ENCODE data around the gene GRPEL2.

The GRPEL2 gene

DNA sequence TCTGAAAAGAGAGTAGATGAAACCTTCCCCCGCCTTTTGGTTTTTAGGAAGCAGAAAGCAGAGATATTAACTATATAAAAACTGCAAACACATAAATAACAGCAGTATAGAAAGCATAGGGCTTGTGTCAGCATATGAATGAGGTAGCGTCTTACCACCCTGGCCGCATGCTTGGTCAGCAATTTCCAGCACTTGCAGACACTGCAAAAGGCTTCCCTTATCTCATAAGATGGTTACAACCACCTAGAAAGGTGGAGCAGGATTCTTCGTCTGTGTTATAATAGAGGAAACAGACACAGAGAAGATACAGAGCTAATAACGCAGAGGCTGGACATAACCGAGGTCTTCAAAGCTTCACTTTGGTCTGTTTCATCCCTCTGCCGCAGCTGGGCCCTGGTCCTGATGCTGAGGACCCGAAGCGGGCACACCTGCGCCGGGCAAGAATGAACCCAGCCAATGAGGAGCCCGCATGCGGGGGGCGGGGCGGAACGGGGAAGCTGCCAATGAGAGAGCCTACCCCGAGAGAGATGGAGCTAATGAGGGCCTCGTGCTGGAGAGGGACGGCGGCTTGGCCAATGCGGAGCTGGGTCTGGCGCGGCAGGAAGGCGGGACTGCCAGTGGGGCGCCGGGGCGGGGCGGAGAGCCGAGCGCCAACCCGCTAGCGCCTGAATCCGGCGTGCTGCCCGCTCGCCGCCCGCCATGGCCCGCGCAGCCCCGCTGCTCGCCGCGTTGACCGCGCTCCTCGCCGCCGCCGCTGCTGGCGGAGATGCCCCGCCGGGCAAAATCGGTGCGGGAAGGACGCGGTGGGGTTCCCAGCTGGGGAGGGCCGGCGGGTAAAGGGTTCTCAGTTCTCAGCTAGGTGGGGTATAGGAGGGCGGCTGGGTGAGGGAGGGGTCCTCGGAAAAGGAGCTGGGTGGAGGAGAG, 12.3 kb downstream of the GRPEL2 start, which contains the start of gene PCYOX1L:
TSS of gene PCYOX1L (plus strand) at position 677 of the 924 bp plus-strand sequence. CDS start at position 700, 23 bp downstream.
- peaks cover 8% of the 10 kb centered on the region for H3K79me2 ChIP-seq (ENCODE audit: insufficient read depth, low read length)
- DNase-seq (peak; percentile 92), ATAC-seq (ENCODE audit: insufficient read depth, low read depth) (peak; percentile 99)
- peak within 1 kb of the TSS; percentile 64 for H3K27ac ChIP-seq (ENCODE audit: low read length)
- H3K4me2 ChIP-seq (ENCODE audit: insufficient read depth, low read length): peak within 1 kb of the TSS; percentile 84
- no peaks in the 10 kb centered on the region for H3K27me3 ChIP-seq (ENCODE audit: insufficient read depth, low read length, poor library complexity)
- H3K36me3 ChIP-seq (ENCODE audit: insufficient read depth, low read length): no peaks in the 10 kb centered on the region; the same call in 1 of the 2 replicates
- peaks cover 36% of the 10 kb centered on the region for H3K4me1 ChIP-seq (ENCODE audit: insufficient read depth, low read length)
- no peaks in the 10 kb centered on the region for H3K9me3 ChIP-seq (ENCODE audit: insufficient read depth, low read length, severe bottlenecking)
- TF ChIP-seq, protein P1, sequence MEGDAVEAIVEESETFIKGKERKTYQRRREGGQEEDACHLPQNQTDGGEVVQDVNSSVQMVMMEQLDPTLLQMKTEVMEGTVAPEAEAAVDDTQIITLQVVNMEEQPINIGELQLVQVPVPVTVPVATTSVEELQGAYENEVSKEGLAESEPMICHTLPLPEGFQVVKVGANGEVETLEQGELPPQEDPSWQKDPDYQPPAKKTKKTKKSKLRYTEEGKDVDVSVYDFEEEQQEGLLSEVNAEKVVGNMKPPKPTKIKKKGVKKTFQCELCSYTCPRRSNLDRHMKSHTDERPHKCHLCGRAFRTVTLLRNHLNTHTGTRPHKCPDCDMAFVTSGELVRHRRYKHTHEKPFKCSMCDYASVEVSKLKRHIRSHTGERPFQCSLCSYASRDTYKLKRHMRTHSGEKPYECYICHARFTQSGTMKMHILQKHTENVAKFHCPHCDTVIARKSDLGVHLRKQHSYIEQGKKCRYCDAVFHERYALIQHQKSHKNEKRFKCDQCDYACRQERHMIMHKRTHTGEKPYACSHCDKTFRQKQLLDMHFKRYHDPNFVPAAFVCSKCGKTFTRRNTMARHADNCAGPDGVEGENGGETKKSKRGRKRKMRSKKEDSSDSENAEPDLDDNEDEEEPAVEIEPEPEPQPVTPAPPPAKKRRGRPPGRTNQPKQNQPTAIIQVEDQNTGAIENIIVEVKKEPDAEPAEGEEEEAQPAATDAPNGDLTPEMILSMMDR (IDR thresholded peaks at IDR 0.05; ENCODE audit: borderline replicate concordance, extremely low read depth, low read length, poor library complexity, severe bottlenecking): no peak
- TF ChIP-seq EZH2 (IDR thresholded peaks at IDR 0.05; ENCODE audit: borderline replicate concordance, low read depth, low read length, severe bottlenecking): no peak
- H4K20me1 ChIP-seq (ENCODE audit: insufficient read depth, low read length): no peaks in the 10 kb centered on the region; the same call in 1 of the 2 replicates
- peak within 1 kb of the TSS; percentile 96 for H2AFZ ChIP-seq (ENCODE audit: low read depth, low read length)
- H3K4me3 ChIP-seq (ENCODE audit: low read depth in 1 of 2, low read length in 2 of 2): peak within 1 kb of the TSS; percentile 75 to 92
- H3K9ac ChIP-seq (ENCODE audit: low read depth, low read length): peak within 1 kb of the TSS; percentile 85

DNA sequence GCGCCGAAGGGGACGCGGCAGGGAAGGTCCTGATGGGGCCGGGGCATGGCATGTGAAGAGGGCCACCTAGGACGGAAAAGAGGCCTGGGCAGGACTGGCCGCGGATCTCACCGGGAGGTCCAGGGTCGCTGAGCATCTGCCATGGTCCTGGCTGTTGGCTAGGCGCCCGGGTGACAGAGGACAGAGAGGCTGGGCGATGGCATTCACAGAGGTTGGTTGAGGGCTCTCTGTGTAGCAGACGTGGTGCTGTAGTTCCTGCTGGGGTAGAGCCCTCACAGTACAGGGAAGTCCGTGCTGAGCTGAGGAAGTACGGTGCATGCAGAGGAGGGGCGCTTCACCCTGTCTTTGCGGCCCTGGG, 13.0 kb downstream of the GRPEL2 start:
- Histone ChIP-seq H2AFZ (ENCODE audit: low read depth, low read length) (peak overlapping the region; percentile 96), H3K4me2 (ENCODE audit: insufficient read depth, low read length) (peak overlapping the region; percentile 84), H3K36me3 (ENCODE audit: insufficient read depth, low read length) (no peaks in the 10 kb centered on the region; the same call in 1 of the 2 replicates), H3K27ac (ENCODE audit: low read length) (peak overlapping the region; percentile 64), H4K20me1 (ENCODE audit: insufficient read depth, low read length) (no peaks in the 10 kb centered on the region; the same call in 1 of the 2 replicates), H3K9me3 (ENCODE audit: insufficient read depth, low read length, severe bottlenecking) (no peaks in the 10 kb centered on the region), H3K27me3 (ENCODE audit: insufficient read depth, low read length, poor library complexity) (no peaks in the 10 kb centered on the region), H3K4me1 (ENCODE audit: insufficient read depth, low read length) (peaks cover 36% of the 10 kb centered on the region), H3K9ac (ENCODE audit: low read depth, low read length) (peak overlapping the region; percentile 85), H3K4me3 (ENCODE audit: low read depth in 1 of 2, low read length in 2 of 2) (peak overlapping the region; percentile 75 to 92; a peak in 3 of 4 replicates), H3K79me2 (ENCODE audit: insufficient read depth, low read length) (peaks cover 8% of the 10 kb centered on the region)
- DNase-seq (peak; percentile 54), ATAC-seq (ENCODE audit: insufficient read depth, low read depth) (peak; percentile 49)
- TF ChIP-seq EZH2 (IDR thresholded peaks at IDR 0.05; ENCODE audit: borderline replicate concordance, low read depth, low read length, severe bottlenecking): no peak
- TF ChIP-seq, protein P1 (IDR thresholded peaks at IDR 0.05; ENCODE audit: borderline replicate concordance, extremely low read depth, low read length, poor library complexity, severe bottlenecking): no peak

DNA sequence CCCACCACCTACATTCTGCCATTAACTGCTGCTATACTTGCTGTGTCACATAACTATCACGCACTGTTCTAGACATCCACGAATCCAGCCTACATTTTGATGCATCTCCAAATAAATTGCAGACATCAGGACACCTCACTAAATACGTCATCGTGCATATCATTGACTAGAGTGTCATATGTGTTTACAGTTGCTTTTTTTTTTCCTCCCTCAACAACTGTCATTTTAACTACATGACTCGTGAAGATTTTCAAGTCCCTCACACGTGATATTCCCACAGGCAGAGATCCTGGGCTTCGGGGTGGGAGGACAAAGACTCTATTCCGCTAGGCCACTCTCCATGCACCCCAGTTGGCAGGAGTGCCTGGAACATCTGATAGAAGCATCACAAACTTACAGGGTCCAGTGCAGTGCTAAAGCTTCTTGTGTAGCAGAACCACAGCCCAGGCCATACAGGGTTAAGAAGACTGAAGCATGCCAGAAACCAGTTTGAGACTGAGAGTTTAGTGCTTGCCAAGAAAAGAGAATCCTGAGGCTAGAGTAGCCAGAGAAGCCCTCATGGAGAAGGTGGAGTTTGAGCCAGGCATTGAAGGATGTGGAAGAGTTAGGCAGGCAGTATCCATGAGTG, 13.7 kb downstream of the GRPEL2 start:
- ATAC-seq (ENCODE audit: insufficient read depth, low read depth) (no peak), DNase-seq (no peak)
- no peaks in the 10 kb centered on the region for H4K20me1 ChIP-seq (ENCODE audit: insufficient read depth, low read length)
- H2AFZ ChIP-seq (ENCODE audit: low read depth, low read length): no peak overlapping the region
- peak overlapping the region; percentile 75 to 92; a peak in 3 of 4 replicates for H3K4me3 ChIP-seq (ENCODE audit: low read depth in 1 of 2, low read length in 2 of 2)
- H3K27me3 ChIP-seq (ENCODE audit: insufficient read depth, low read length, poor library complexity): no peaks in the 10 kb centered on the region
- H3K9ac ChIP-seq (ENCODE audit: low read depth, low read length): peak overlapping the region; percentile 85
- peaks cover 36% of the 10 kb centered on the region for H3K4me1 ChIP-seq (ENCODE audit: insufficient read depth, low read length)
- H3K9me3 ChIP-seq (ENCODE audit: insufficient read depth, low read length, severe bottlenecking): no peaks in the 10 kb centered on the region
- H3K36me3 ChIP-seq (ENCODE audit: insufficient read depth, low read length): no peaks in the 10 kb centered on the region
- H3K27ac ChIP-seq (ENCODE audit: low read length): peak overlapping the region; percentile 64; the same call in 1 of the 2 replicates
- H3K79me2 ChIP-seq (ENCODE audit: insufficient read depth, low read length): peaks cover 8% of the 10 kb centered on the region
- TF ChIP-seq EZH2 (IDR thresholded peaks at IDR 0.05; ENCODE audit: borderline replicate concordance, low read depth, low read length, severe bottlenecking): no peak
- TF ChIP-seq, protein P1 (IDR thresholded peaks at IDR 0.05; ENCODE audit: borderline replicate concordance, extremely low read depth, low read length, poor library complexity, severe bottlenecking): no peak
- H3K4me2 ChIP-seq (ENCODE audit: insufficient read depth, low read length): peak overlapping the region; percentile 84

Data from DND-41 (cell line).